DMS79 treated with DMSO at 0.1 percent for 48 hours (cell line): ENCODE measurements around the gene ATP8A2.
"Not testable (repeated sequence)": the region's sequence is repeated elsewhere in the genome, so short reads cannot be mapped to it uniquely, and the experiment has no call there.

Source experiments
- DNase-seq: peaks from one replicate; lab custom pipeline; 2025; lab: John Stamatoyannopoulos, UW

ATP8A2 gene

GRCh38 chr13:25371875-25372283, at the start of gene ATP8A2:
ATP8A2 (plus strand) TSS chr13:25371974; CDS start chr13:25372213, 239 bp downstream.
- DNase-seq: no peak

GRCh38 chr13:25324100-25324499, 47.7 kb upstream of the ATP8A2 start:
- no peak for DNase-seq

- DNase-seq: no peak
These were observed 42.1 kb upstream of the ATP8A2 start for GRCh38 chr13:25329706-25330105.

- DNase-seq: no peak
These were observed 41.2 kb upstream of the ATP8A2 start for GRCh38 chr13:25330541-25330940.

GRCh38 chr13:25335856-25336255, 35.9 kb upstream of the ATP8A2 start:
- DNase-seq: no peak

GRCh38 chr13:25345576-25345975, 26.2 kb upstream of the ATP8A2 start:
- no peak for DNase-seq

GRCh38 chr13:25347151-25347550, 24.6 kb upstream of the ATP8A2 start:
- DNase-seq: no peak

GRCh38 chr13:25351404-25351803, 20.4 kb upstream of the ATP8A2 start:
- DNase-seq: no peak

- DNase-seq: no peak
These were observed 19.5 kb upstream of the ATP8A2 start for GRCh38 chr13:25352230-25352629.

GRCh38 chr13:25352806-25353205, 19.0 kb upstream of the ATP8A2 start:
- no peak for DNase-seq

GRCh38 chr13:25353344-25353743, 18.4 kb upstream of the ATP8A2 start:
- DNase-seq: no peak

- no peak for DNase-seq
These were observed 17.4 kb upstream of the ATP8A2 start for GRCh38 chr13:25354377-25354776.

GRCh38 chr13:25360443-25360842, 11.3 kb upstream of the ATP8A2 start:
- not testable (repeated sequence) for DNase-seq

- no peak for DNase-seq
These were observed 6.0 kb upstream of the ATP8A2 start for GRCh38 chr13:25365720-25366235.

- DNase-seq: peak; percentile 20
These were observed 458 bp upstream of the ATP8A2 start for GRCh38 chr13:25371158-25371874.

- peak; percentile 51 for DNase-seq
These were observed 709 bp downstream of the ATP8A2 start for GRCh38 chr13:25372284-25373081.

GRCh38 chr13:25375727-25376358, 4.1 kb downstream of the ATP8A2 start:
- DNase-seq: peak; percentile 23

GRCh38 chr13:25377244-25377962, 5.6 kb downstream of the ATP8A2 start:
- DNase-seq: no peak

- DNase-seq: no peak
These were observed 6.8 kb downstream of the ATP8A2 start for GRCh38 chr13:25378528-25378927.

GRCh38 chr13:25379011-25379410, 7.2 kb downstream of the ATP8A2 start:
- no peak for DNase-seq

- no peak for DNase-seq
These were observed 8.3 kb downstream of the ATP8A2 start for GRCh38 chr13:25380082-25380481.

GRCh38 chr13:25380741-25381324, 9.1 kb downstream of the ATP8A2 start:
- no peak for DNase-seq
